ENCODE measurements around the gene GPR17. TPM values are rescaled to one million over a fixed set of nuclear protein-coding genes. Genes with fewer than 3 reads are reported as not detected.

Gene GPR17
- total and polyA plus RNA-seq, 10 donors = 0.09 to 1.9 (median 0.24) TPM; not detected in 4

DNA sequence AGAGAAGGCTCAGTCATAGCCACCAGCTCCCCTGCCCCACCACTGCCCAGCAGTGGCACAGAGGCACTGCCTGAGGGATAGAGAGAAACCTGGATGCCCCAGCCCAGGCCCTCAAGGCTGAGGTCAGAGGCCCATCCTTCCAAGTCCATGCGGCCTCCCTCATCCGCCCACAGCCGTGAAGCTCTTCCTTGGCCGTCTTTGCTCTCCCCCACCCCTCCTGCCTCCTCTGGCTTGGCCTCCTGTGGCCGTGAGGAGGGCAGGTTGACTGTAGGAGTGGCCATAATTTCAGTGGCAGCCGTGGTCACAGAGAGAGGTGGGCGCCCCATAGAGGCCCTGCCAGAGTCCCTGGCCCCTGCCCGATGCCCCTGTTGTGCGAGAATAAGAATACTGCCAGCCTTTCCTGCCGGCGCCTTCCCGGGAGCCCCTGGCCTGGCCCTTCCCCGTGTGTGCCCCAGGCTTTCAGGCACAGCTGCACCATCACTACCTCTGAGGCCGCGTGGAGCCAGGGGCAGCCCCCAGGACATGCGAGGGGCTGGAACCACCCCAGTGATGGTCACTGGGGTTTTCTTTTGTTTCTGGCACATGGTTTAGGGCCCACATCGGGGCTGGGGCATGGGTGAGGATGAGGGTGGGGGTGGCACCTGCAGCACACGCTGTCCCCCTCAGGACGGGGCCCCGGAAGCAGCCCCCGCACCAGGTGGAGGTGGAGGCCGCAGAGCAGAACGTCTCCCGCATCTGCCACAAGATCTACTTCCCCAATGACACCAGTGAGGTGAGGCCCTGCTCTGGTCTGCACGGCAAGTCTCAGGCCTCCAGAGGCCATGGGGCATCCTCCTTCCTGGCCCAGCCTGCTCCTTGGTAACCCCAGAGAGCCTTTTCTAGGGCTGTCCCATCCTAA, 13.1 kb upstream of the GPR17 start:
- H3K4me1 ChIP-seq = peaks cover 65 to 99% (median 84%) of the 10 kb centered on the region in 6 donors
- peaks cover 0 to 69% (median 6%) of the 10 kb centered on the region in 6 donors for H3K36me3 ChIP-seq
- peak overlapping the region in 1 of 8 donors; percentile 18 for H3K4me3 ChIP-seq
- whole genome bisulfite sequencing, 5 donors = 51 to 67% (median 60%) methylated on average over 1 to 25 of the region's 25 CpGs
- peak overlapping the region; percentile 66 to 96 (median 82) for H3K27ac ChIP-seq
- TF ChIP-seq POLR2AphosphoS5 (IDR thresholded peaks at IDR 0.05) = peak; percentile 85 to 92 (median 90)
- TF ChIP-seq, protein P1, sequence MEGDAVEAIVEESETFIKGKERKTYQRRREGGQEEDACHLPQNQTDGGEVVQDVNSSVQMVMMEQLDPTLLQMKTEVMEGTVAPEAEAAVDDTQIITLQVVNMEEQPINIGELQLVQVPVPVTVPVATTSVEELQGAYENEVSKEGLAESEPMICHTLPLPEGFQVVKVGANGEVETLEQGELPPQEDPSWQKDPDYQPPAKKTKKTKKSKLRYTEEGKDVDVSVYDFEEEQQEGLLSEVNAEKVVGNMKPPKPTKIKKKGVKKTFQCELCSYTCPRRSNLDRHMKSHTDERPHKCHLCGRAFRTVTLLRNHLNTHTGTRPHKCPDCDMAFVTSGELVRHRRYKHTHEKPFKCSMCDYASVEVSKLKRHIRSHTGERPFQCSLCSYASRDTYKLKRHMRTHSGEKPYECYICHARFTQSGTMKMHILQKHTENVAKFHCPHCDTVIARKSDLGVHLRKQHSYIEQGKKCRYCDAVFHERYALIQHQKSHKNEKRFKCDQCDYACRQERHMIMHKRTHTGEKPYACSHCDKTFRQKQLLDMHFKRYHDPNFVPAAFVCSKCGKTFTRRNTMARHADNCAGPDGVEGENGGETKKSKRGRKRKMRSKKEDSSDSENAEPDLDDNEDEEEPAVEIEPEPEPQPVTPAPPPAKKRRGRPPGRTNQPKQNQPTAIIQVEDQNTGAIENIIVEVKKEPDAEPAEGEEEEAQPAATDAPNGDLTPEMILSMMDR (IDR thresholded peaks at IDR 0.05 in 8 of 11, conservative IDR thresholded peaks at IDR 0.05 in 3 of 11) = no peak
- no peaks in the 10 kb centered on the region for H3K9me3 ChIP-seq
- H3K27me3 ChIP-seq (replicated peaks in 1 of 7) = no peaks in the 10 kb centered on the region
- DNase-seq = peak; percentile 92
- intact Hi-C loops (cut with DNase I; ENCODE audit: low total_unique reads) = no loop called here

DNA sequence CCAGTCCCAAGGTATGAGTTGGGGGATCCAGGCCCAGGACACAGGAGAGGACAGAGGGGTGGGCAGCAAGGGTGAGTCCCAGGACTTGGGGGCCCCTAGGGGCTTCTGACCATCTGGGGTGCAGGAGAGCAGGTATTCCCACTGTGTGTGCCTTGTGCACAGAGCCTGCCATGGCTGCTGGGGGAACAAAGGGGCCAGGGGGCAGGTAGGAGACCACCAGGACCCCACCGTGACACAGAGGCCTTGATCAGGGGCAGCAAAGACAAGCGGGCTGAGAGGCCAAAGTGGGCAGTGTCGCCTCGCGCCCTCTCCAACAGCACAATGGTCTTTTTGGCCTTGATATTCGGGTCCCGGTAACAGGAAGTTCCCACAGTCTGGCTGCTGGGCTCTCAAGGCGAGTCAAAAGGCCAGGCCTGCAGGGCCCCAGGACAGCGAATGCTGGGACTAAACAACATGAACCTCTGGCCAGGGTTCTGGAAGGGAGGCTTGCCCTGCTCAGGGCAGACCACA, 12.3 kb upstream of the GPR17 start:
- Histone ChIP-seq H3K4me3 (peak overlapping the region in 1 of 8 donors; percentile 18), H3K27ac (peak overlapping the region; percentile 66 to 96 (median 82))
- peak in 1 of 3 donors; percentile 63 for TF ChIP-seq POLR2AphosphoS5 (IDR thresholded peaks at IDR 0.05)
- no peak for TF ChIP-seq POLR2A (IDR thresholded peaks at IDR 0.05)
- TF ChIP-seq, protein P1 (IDR thresholded peaks at IDR 0.05 in 8 of 11, conservative IDR thresholded peaks at IDR 0.05 in 3 of 11) = no peak

DNA sequence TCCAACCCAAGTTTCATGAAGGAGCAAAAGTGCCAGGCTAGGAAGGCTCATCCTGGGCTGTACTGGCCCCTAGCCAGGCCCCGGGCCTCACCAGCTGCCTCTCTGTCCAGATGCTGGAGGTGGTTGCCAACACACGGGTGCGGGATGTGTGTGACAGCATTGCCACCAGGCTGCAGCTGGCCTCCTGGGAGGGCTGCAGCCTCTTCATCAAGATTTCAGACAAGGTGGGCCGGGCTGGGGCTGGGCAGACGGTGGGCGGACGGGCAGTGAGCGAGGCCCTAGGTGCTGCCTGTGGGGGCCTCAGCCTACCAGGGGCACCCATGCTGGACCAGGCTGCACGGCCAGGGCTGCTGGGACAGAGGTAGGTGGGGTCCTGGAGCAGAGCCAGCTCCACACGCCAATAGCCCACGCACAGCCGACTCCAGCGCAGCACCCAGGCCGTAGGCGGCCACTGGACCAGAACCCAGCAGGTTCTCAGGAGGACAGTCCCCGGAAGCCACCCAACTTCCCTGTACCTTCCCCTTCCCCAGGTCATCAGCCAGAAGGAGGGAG, 11.8 kb upstream of the GPR17 start:
- DNase-seq = peak; percentile 83
- H3K4me1 ChIP-seq = peaks cover 74 to 100% (median 97%) of the 10 kb centered on the region in 6 donors
- intact Hi-C loops (cut with DNase I; ENCODE audit: low total_unique reads) = no loop called here
- peak overlapping the region; percentile 66 to 96 (median 82) for H3K27ac ChIP-seq
- H3K27me3 ChIP-seq (replicated peaks in 1 of 7) = no peaks in the 10 kb centered on the region
- peak overlapping the region in 2 of 8 donors; percentile 10 to 18 for H3K4me3 ChIP-seq
- TF ChIP-seq, protein P1 (IDR thresholded peaks at IDR 0.05 in 8 of 11, conservative IDR thresholded peaks at IDR 0.05 in 3 of 11) = no peak
- TF ChIP-seq POLR2AphosphoS5 (IDR thresholded peaks at IDR 0.05) = peak; percentile 21 to 67 (median 63)
- WGBS, 5 donors = 49 to 65% (median 53%) methylated on average over 5 to 16 of the region's 16 CpGs
- peaks cover 0 to 76% (median 6%) of the 10 kb centered on the region in 6 donors for H3K36me3 ChIP-seq
- H3K9me3 ChIP-seq = no peaks in the 10 kb centered on the region

More for the DNA sequence above, 12.3 kb upstream of the GPR17 start:
- intact Hi-C loops (cut with DNase I; ENCODE audit: low total_unique reads) = no loop called here
- WGBS, 5 donors = 56 to 71% (median 65%) methylated on average over 9 of the region's 9 CpGs
- peak; percentile 87 for DNase-seq
- Histone ChIP-seq H3K9me3 (no peaks in the 10 kb centered on the region), H3K4me1 (peaks cover 71 to 100% (median 91%) of the 10 kb centered on the region in 6 donors), H3K36me3 (peaks cover 0 to 71% (median 6%) of the 10 kb centered on the region in 6 donors), H3K27me3 (replicated peaks in 1 of 7) (no peaks in the 10 kb centered on the region)

All from spleen (tissue), 11 donors.